HG03139 (cell line): ENCODE measurements around the gene ZSWIM7.

ENCODE experiments used
- ATAC-seq: cut with Tn5 transposase; IDR thresholded peaks from one replicate; pipeline ENCODE4 v1.9.1; 2021; ENCODE audit not compliant: unreplicated experiment

ZSWIM7 gene

DNA sequence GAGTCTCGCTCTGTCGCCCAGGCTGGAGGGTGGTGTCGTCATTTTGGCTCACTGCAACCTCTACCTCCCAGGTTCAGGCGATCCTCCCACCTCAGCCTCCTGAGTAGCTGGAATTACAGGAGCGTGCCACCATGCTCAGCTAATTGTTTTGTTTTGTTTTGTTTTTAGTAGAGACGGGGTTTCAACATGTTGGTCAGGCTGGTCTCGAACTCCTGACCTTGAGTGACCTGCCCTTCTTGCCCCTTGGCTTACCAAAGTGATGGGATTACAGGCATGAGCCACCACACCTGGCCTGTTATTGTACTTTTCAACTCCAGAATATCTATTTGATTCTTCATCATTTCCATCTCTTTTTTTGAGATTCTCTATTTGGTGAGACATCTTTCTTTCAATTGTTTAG lies 63.6 kb downstream of the ZSWIM7 start:
- ATAC-seq: no peak

DNA sequence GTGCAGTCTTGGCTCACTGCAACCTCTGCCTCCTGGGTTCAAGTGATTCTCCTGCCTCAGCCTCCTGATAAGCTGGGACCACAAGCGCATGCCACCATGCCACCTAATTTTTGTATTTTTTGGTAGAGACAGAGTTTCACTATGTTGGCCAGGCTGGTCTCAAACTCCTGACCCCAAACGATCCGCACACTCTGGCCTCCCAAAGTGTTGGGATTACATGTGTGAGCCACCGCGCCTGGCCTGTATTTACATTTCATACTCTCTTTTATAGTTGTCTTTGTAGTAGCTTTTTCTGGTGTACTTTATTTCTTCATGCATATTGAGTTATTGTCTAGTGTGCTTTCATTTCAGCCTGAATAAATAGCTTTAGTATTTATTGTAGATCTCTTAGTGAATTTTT lies 64.6 kb downstream of the ZSWIM7 start:
- no peak for ATAC-seq

GRCh38 chr17:15931394-15931793 lies 68.1 kb downstream of the ZSWIM7 start:
- no peak for ATAC-seq

DNA sequence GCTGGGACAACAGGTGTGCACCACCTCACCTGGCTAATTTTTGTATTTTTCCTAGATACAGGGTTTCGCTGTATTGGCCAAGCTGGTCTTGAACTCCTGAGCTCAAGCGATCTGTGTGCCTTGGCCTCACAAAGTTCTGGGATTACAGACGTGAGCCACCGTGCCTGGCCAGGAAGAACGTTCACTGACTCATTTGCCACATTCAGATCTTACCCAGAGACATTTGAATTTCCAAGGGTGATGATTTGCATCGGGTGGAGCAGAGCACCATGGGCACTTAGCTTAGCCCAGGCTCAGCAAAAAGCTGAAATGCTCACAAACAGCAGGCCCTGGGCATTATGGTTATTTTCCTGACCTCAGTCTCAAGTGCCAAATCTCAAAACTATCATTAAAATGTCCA lies 69.1 kb downstream of the ZSWIM7 start:
- ATAC-seq: no peak

GRCh38 chr17:15929941-15930340 lies 69.6 kb downstream of the ZSWIM7 start:
- ATAC-seq: no peak

GRCh38 chr17:15928286-15928785 lies 71.2 kb downstream of the ZSWIM7 start:
- ATAC-seq: no peak
